Endodermal cell (in vitro differentiated cells): ENCODE results near the gene NR0B2. TPM values are rescaled to one million over a fixed set of nuclear protein-coding genes. Genes with fewer than 3 reads are reported as not detected.

ENCODE experiments used
- DNase-seq: peaks from one replicate; pipeline ENCODE4 v3.0.0-alpha.2; 2017
- H3K27ac ChIP-seq: 2 replicates; pipeline ENCODE4 v1.5.1; 2013; ENCODE audit warnings: mild to moderate bottlenecking, low read depth, low read length, moderate library complexity
- H3K27me3 ChIP-seq: 2 replicates; pipeline ENCODE4 v1.6.1; 2013; ENCODE audit warnings: mild to moderate bottlenecking, low read length, moderate library complexity; ENCODE audit not compliant: insufficient read depth, control insufficient read depth, poor library complexity, severe bottlenecking
- H3K36me3 ChIP-seq: 2 replicates; pipeline ENCODE4 v1.7.0; 2013; ENCODE audit warnings: mild to moderate bottlenecking, low read length, moderate library complexity; ENCODE audit not compliant: control insufficient read depth, insufficient read depth
- H3K4me1 ChIP-seq: one replicate; pipeline ENCODE4 v1.7.0; 2013; ENCODE audit warnings: low read length; ENCODE audit not compliant: control insufficient read depth, insufficient read depth
- H3K4me3 ChIP-seq: 2 replicates; pipeline ENCODE4 v1.5.1; 2013; ENCODE audit warnings: mild to moderate bottlenecking, low read length, moderate library complexity
- H3K9ac ChIP-seq: 2 replicates; pipeline ENCODE4 v1.6.1; 2013; ENCODE audit warnings: mild to moderate bottlenecking, low read length, moderate library complexity; ENCODE audit not compliant: poor library complexity, severe bottlenecking; ENCODE audit errors: extremely low read depth
- H3K9me3 ChIP-seq: 2 replicates; pipeline ENCODE4 v1.6.1; 2013; ENCODE audit warnings: mild to moderate bottlenecking, low read length, moderate library complexity; ENCODE audit not compliant: control insufficient read depth
- H3K27ac Mint-ChIP-seq: 2 replicates; pipeline ENCODE4 v1.8.0; 2020; ENCODE audit warnings: mixed read lengths
- H3K27me3 Mint-ChIP-seq: 2 replicates; pipeline ENCODE4 v1.8.0; 2021; ENCODE audit warnings: mild to moderate bottlenecking, mixed read lengths; ENCODE audit not compliant: insufficient read depth
- H3K36me3 Mint-ChIP-seq: 2 replicates; pipeline ENCODE4 v1.8.0; 2020; ENCODE audit warnings: low read depth, mixed read lengths
- H3K4me1 Mint-ChIP-seq: 2 replicates; pipeline ENCODE4 v1.8.0; 2020; ENCODE audit warnings: mixed read lengths
- H3K4me3 Mint-ChIP-seq: 2 replicates; pipeline ENCODE4 v1.8.0; 2020; ENCODE audit warnings: mild to moderate bottlenecking, moderate library complexity, mixed read lengths
- H3K9me3 Mint-ChIP-seq: 2 replicates; pipeline ENCODE4 v1.8.0; 2020; ENCODE audit warnings: mild to moderate bottlenecking, mixed read lengths
- CTCF ChIP-seq: fragments of 200-600 bp; sonication (generic); conservative IDR thresholded peaks from 2 replicates; pipeline ENCODE4 v1.5.0; 2021; ENCODE audit warnings: antibody characterized with exemption, mild to moderate bottlenecking
- WGBS, 2 experiments: methylation state at CpG; one replicate each; pipeline versions ENCODE4 v1.1.5 to v1.1.7; 2013; ENCODE audit warnings: missing lambda C conversion rate in 2 of 2, mixed read lengths in 1 of 2; ENCODE audit not compliant: insufficient coverage in 1 of 2, insufficient read length in 1 of 2; 5-methylcytosine and 5-hydroxymethylcytosine counted together
- total RNA-seq, 2 donors: library from RNA; stranded (reverse); fragmentation: NEBNext Ultra II Directional in 1 of 2; extraction: Animal tissue kit (Norgen Biotek cat#: 25700) in 1 of 2; gene quantifications; 2 replicates in 1 of 2; 3 replicates in 1 of 2; pipeline ENCODE4 v1.2.1, GENCODE V29; 2021

Gene NR0B2
- total RNA-seq, 2 donors from 2014 or later, result not detected

DNA sequence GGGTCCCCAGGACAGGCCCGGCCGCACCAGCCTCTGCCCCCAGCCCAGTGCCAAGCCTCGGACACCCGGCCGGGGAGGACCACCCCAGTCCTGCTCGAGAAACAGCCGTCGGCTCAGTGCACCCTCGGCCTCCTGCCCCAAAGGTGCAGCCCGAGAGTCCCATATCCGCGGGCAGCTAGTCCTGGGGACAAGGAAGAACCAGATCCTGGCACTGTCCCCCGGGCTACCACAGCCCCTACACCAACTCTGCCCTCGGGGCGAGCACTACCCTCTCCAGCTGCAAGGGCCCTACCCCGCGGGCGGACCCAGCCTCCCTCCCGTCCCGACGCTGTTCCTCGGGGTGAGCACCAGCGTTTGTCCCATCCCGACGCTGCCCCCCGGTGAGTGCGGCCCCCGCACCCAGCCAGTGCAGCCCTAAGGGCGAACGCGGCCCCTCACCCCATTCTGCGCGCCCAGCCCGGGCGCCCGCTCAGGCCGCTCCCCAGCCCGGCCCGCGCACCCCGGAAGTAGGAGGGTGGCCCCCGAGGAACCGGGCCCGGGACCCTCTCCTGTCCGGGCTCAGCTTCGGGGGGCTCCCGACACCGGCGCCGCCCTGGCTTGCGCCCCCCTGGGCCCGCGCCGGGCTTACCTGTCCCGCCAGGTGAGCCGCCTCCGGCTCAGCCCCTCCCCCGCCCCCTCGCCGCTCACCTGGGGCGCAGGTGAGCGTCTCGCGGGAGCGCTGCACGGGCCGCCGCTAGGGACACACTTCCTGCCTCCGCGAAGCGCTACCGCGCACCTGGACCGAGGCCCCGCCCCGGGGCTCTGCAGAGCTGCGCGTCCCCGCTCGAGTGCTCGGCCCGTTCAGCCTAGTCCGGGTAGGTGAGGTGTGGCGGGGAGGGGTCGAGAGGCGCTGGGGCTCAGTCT lies 46.2 kb upstream of the NR0B2 start, which contains the start of gene KDF1:
Gene KDF1 (minus strand): TSS at position 747 of the 903 bp plus-strand sequence. CDS start 8,088 bp downstream, outside the sequence.
- TF ChIP-seq CTCF, result peak; percentile 65
- Mint-ChIP-seq H3K36me3 (peaks cover 11% of the 10 kb centered on the region), H3K27ac (peak within 1 kb of the TSS; percentile 90), H3K27me3 (no peaks in the 10 kb centered on the region), H3K4me3 (peak within 1 kb of the TSS; percentile 77), H3K4me1 (peaks cover 18% of the 10 kb centered on the region), H3K9me3 (peaks cover 6% of the 10 kb centered on the region)
- H3K36me3 ChIP-seq, result no peaks in the 10 kb centered on the region
- no peaks in the 10 kb centered on the region for H3K9me3 ChIP-seq
- H3K9ac ChIP-seq, result peak within 1 kb of the TSS; percentile 41
- no peaks in the 10 kb centered on the region for H3K4me1 ChIP-seq
- no peak within 1 kb of the TSS for H3K27ac ChIP-seq
- WGBS, 2 experiments, result 1 to 10% methylated on average over 9 to 86 of the region's 86 CpGs
- H3K27me3 ChIP-seq, result peaks cover 37% of the 10 kb centered on the region
- H3K4me3 ChIP-seq, result peak within 1 kb of the TSS; percentile 80
- DNase-seq, result peak; percentile 96

- Histone ChIP-seq H3K9ac (no peak overlapping the region), H3K27ac (no peak overlapping the region), H3K9me3 (no peaks in the 10 kb centered on the region), H3K27me3 (peaks cover 37% of the 10 kb centered on the region), H3K4me3 (peak overlapping the region; percentile 80), H3K36me3 (no peaks in the 10 kb centered on the region), H3K4me1 (no peaks in the 10 kb centered on the region)
- Mint-ChIP-seq H3K9me3 (peaks cover 6% of the 10 kb centered on the region), H3K36me3 (peaks cover 11% of the 10 kb centered on the region), H3K4me1 (peaks cover 18% of the 10 kb centered on the region), H3K27ac (no peak overlapping the region), H3K4me3 (peak overlapping the region; percentile 77), H3K27me3 (no peaks in the 10 kb centered on the region)
- DNase-seq, result no peak
- 16 to 42% methylated on average over 4 to 13 of the region's 13 CpGs for WGBS, 2 experiments
- TF ChIP-seq CTCF, result no peak
These were observed 45.5 kb upstream of the NR0B2 start for GRCh38 chr1:26959270-26959669.

- no peak overlapping the region for H3K27ac ChIP-seq
- H3K36me3 Mint-ChIP-seq, result peaks cover 23% of the 10 kb centered on the region
- no peak overlapping the region for H3K27ac Mint-ChIP-seq
- H3K4me3 ChIP-seq, result no peak overlapping the region
- no peaks in the 10 kb centered on the region for H3K9me3 ChIP-seq
- H3K27me3 Mint-ChIP-seq, result no peaks in the 10 kb centered on the region
- peaks cover 18% of the 10 kb centered on the region for H3K4me1 Mint-ChIP-seq
- no peak for TF ChIP-seq CTCF
- H3K9me3 Mint-ChIP-seq, result peaks cover 6% of the 10 kb centered on the region
- DNase-seq, result no peak
- no peaks in the 10 kb centered on the region for H3K4me1 ChIP-seq
- H3K27me3 ChIP-seq, result peaks cover 34% of the 10 kb centered on the region
- H3K9ac ChIP-seq, result no peak overlapping the region
- peaks cover 3% of the 10 kb centered on the region for H3K36me3 ChIP-seq
- no peak overlapping the region for H3K4me3 Mint-ChIP-seq
- WGBS, 2 experiments, result 78 to 92% methylated on average over 2 to 3 of the region's 3 CpGs
These were observed 43.5 kb upstream of the NR0B2 start for GRCh38 chr1:26957306-26957705.
